Measurements from ENCODE around the gene CACUL1.

- TF ChIP-seq POLR2AphosphoS5 (IDR thresholded peaks at IDR 0.05; ENCODE audit: borderline replicate concordance, low read depth, low read length) (no peak), EZH2 (IDR thresholded peaks at IDR 0.05) (no peak)
Measured at GRCh38 chr10:118698421-118698820, 56.3 kb downstream of the CACUL1 start.

All from SK-N-MC (cell line).